HG03342 (cell line): ENCODE data around the gene PCF11.
A peak's percentile ranks its signal among the peaks of the same experiment; 100 is the strongest.
"Not testable (repeated sequence)": the region's sequence is repeated elsewhere in the genome, so short reads cannot be mapped to it uniquely, and the experiment has no call there.

Experiments used
- ATAC-seq: cut with Tn5 transposase; IDR thresholded peaks from one replicate; pipeline ENCODE4 v1.9.1; 2021; ENCODE audit warnings: mild to moderate bottlenecking, moderate library complexity; ENCODE audit not compliant: unreplicated experiment

Gene PCF11

GRCh38 chr11:83156996-83157593 is at the start of gene PCF11:
PCF11 (plus strand) TSS chr11:83157131; CDS start chr11:83157440, 309 bp downstream.
- ATAC-seq = no peak

- no peak for ATAC-seq
These were observed 44.0 kb upstream of the PCF11 start for GRCh38 chr11:83112886-83113285.

GRCh38 chr11:83115026-83115425 is 41.9 kb upstream of the PCF11 start:
- no peak for ATAC-seq

- no peak for ATAC-seq
These were observed 41.4 kb upstream of the PCF11 start for GRCh38 chr11:83115551-83115950.

- no peak for ATAC-seq
These were observed 40.8 kb upstream of the PCF11 start for GRCh38 chr11:83116015-83116641.

GRCh38 chr11:83118814-83119213 is 38.1 kb upstream of the PCF11 start:
- no peak for ATAC-seq

GRCh38 chr11:83119216-83119615 is 37.7 kb upstream of the PCF11 start:
- no peak for ATAC-seq

GRCh38 chr11:83120327-83120726 is 36.6 kb upstream of the PCF11 start:
- no peak for ATAC-seq

GRCh38 chr11:83122050-83122449 is 34.9 kb upstream of the PCF11 start:
- ATAC-seq = no peak

GRCh38 chr11:83122766-83123165 is 34.2 kb upstream of the PCF11 start:
- no peak for ATAC-seq

GRCh38 chr11:83124636-83125424 is 32.1 kb upstream of the PCF11 start:
- no peak for ATAC-seq

GRCh38 chr11:83125577-83125976 is 31.4 kb upstream of the PCF11 start:
- no peak for ATAC-seq

GRCh38 chr11:83127310-83127637 is 29.7 kb upstream of the PCF11 start:
- no peak for ATAC-seq

- no peak for ATAC-seq
These were observed 24.7 kb upstream of the PCF11 start for GRCh38 chr11:83132191-83132590.

- ATAC-seq = not testable (repeated sequence)
These were observed 23.7 kb upstream of the PCF11 start for GRCh38 chr11:83133266-83133665.

- no peak for ATAC-seq
These were observed 17.6 kb upstream of the PCF11 start for GRCh38 chr11:83139310-83139709.

- ATAC-seq = peak; percentile 97
These were observed 16.1 kb upstream of the PCF11 start for GRCh38 chr11:83140691-83141455.

GRCh38 chr11:83147895-83148294 is 9.0 kb upstream of the PCF11 start:
- no peak for ATAC-seq

- no peak for ATAC-seq
These were observed 6.5 kb upstream of the PCF11 start for GRCh38 chr11:83150450-83150849.

- ATAC-seq = no peak
These were observed 5.5 kb upstream of the PCF11 start for GRCh38 chr11:83151274-83151977.

- ATAC-seq = no peak
These were observed 4.7 kb upstream of the PCF11 start for GRCh38 chr11:83152264-83152663.
